HCT116 (cell line): ENCODE results near the gene TMPRSS3. TPM values are rescaled to one million over a fixed set of nuclear protein-coding genes. Genes with fewer than 3 reads are reported as not detected.

Source experiments
- ATAC-seq: fragments of 200-7000 bp; cut with Tn5 transposase; 2 replicates; pipeline ENCODE4 v1.9.1; 2020; ENCODE audit warnings: mild to moderate bottlenecking, moderate library complexity
- BruUV-seq: library from RNA; stranded (reverse); fragments of 400-500 nt; replicated peaks from 2 replicates; lab custom pipeline; 2021; lab: Mats Ljungman, UMichigan
- CTCF ChIA-PET: fragments of 300-600 bp; sonication (Branson Sonifier 250); formaldehyde crosslinking; loops from one replicate; lab custom pipeline; 2021; ENCODE audit warnings: antibody characterized with exemption; lab: Charles Lee
- POLR2A ChIA-PET: fragments of 300-600, 350-600 bp; sonication (Branson Sonifier 250); formaldehyde crosslinking; loops from one replicate; lab custom pipeline; 2021; ENCODE audit warnings: antibody characterized with exemption; lab: Charles Lee
- RAD21 ChIA-PET, 2 experiments: fragments of 300-600 bp; sonication (Branson Sonifier 250); formaldehyde crosslinking; loops; one replicate each; lab custom pipeline; 2023; ENCODE audit warnings: low total read pairs in 2 of 2; ENCODE audit not compliant: uncharacterized antibody in 2 of 2, unreplicated experiment in 2 of 2, low non-redundant PET in 1 of 2; lab: Charles Lee
- DNase-seq: peaks from one replicate; pipeline ENCODE4 v3.0.0-alpha.2; 2010; ENCODE audit warnings: low read depth, low spot score
- H2AFZ ChIP-seq: fragments of 200-600 bp; shearing (Covaris generic), sonication (generic); 2 replicates; pipeline ENCODE4 v1.6.1; 2017; ENCODE audit warnings: low read depth, mixed run types, mixed read lengths, antibody characterized with exemption, low read length; ENCODE audit not compliant: poor library complexity, severe bottlenecking
- H3K27ac ChIP-seq: 2 replicates; pipeline ENCODE4 v1.5.1; 2012; ENCODE audit warnings: low read depth, low read length
- H3K27me3 ChIP-seq: fragments of 200-600 bp; sonication (generic); 2 replicates; pipeline ENCODE4 v1.6.1; 2016; ENCODE audit warnings: mixed run types, low read length, mixed read lengths; ENCODE audit not compliant: insufficient read depth
- H3K36me3 ChIP-seq, 2 experiments: fragments of 200-500 bp in 1 of 2; fragments of 200-600 bp in 1 of 2; sonication (Bioruptor generic) in 1 of 2; sonication (generic) in 1 of 2; 2 replicates each; pipeline versions ENCODE4 v1.5.1 to v1.6.1; 2014 to 2016; ENCODE audit warnings: low read length in 2 of 2, inconsistent platforms in 1 of 2, mixed read lengths in 1 of 2, mixed run types in 1 of 2; ENCODE audit not compliant: insufficient read depth in 2 of 2, control insufficient read depth in 1 of 2
- H3K4me1 ChIP-seq, 2 experiments: fragments of 200-600 bp in 1 of 2; sonication (generic) in 1 of 2; 2 replicates each; pipeline versions ENCODE4 v1.5.1 to v1.6.1; 2012 to 2017; ENCODE audit warnings: low read length in 2 of 2, inconsistent platforms in 1 of 2, mild to moderate bottlenecking in 1 of 2, mixed read lengths in 1 of 2, mixed run types in 1 of 2, moderate library complexity in 1 of 2; ENCODE audit not compliant: insufficient read depth in 2 of 2, control insufficient read depth in 1 of 2
- H3K4me2 ChIP-seq: fragments of 200-600 bp; sonication (generic); 2 replicates; pipeline ENCODE4 v1.6.1; 2017; ENCODE audit warnings: mixed run types, low read length, mixed read lengths
- H3K4me3 ChIP-seq, 2 experiments: fragments of 200-600 bp in 1 of 2; sonication (generic) in 1 of 2; replicated peaks in 1 of 2; 2 replicates each; pipeline ENCODE4 v1.5.1; 2011 to 2016; ENCODE audit warnings: low read length in 2 of 2, control low read depth in 1 of 2, low read depth in 1 of 2, mild to moderate bottlenecking in 1 of 2, mixed read lengths in 1 of 2, mixed run types in 1 of 2
- H3K79me2 ChIP-seq: fragments of 200-600 bp; sonication (generic); 2 replicates; pipeline ENCODE4 v1.6.1; 2017; ENCODE audit warnings: mild to moderate bottlenecking, mixed run types, low read length, moderate library complexity, mixed read lengths; ENCODE audit not compliant: insufficient read depth
- H3K9ac ChIP-seq: fragments of 200-600 bp; sonication (generic); 2 replicates; pipeline ENCODE4 v1.6.1; 2016; ENCODE audit warnings: low read length, mixed read lengths
- H3K9me2 ChIP-seq: fragments of 200-600 bp; sonication (generic), shearing (Covaris generic); 2 replicates; pipeline ENCODE4 v1.6.1; 2017; ENCODE audit warnings: mixed run types, mild to moderate bottlenecking, moderate library complexity; ENCODE audit not compliant: insufficient read depth
- H3K9me3 ChIP-seq, 2 experiments: fragments of 200-500 bp in 1 of 2; fragments of 200-600 bp in 1 of 2; sonication (Bioruptor generic) in 1 of 2; sonication (generic) in 1 of 2; 2 replicates each; pipeline ENCODE4 v1.6.1; 2014 to 2017; ENCODE audit warnings: low read length in 2 of 2, mixed read lengths in 2 of 2, inconsistent platforms in 1 of 2, low read depth in 1 of 2, mild to moderate bottlenecking in 1 of 2, mixed run types in 1 of 2, moderate library complexity in 1 of 2; ENCODE audit not compliant: control insufficient read depth in 1 of 2, insufficient read depth in 1 of 2
- H4K20me1 ChIP-seq: fragments of 200-600 bp; sonication (generic), shearing (Covaris generic); 2 replicates; pipeline ENCODE4 v1.6.1; 2017; ENCODE audit warnings: mixed run types, mild to moderate bottlenecking, moderate library complexity; ENCODE audit not compliant: insufficient read depth
- ATF3 ChIP-seq: IDR thresholded peaks from 2 replicates; pipeline ENCODE4 v1.6.1; 2012
- CBX3 ChIP-seq: IDR thresholded peaks from 2 replicates; pipeline ENCODE4 v1.6.1; 2012; ENCODE audit warnings: low read depth
- CEBPB ChIP-seq: IDR thresholded peaks from 2 replicates; pipeline ENCODE4 v1.6.1; 2012; ENCODE audit warnings: low read depth
- CTCF ChIP-seq, 3 experiments: fragments of 200-600 bp in 1 of 3; sonication (generic) in 1 of 3; IDR thresholded peaks in 2 of 3; conservative IDR thresholded peaks in 1 of 3; 2 replicates each; pipeline ENCODE4 v1.5.1; 2012 to 2017; ENCODE audit warnings: low read depth in 2 of 3, low read length in 2 of 3, antibody characterized with exemption in 1 of 3, borderline replicate concordance in 1 of 3, control low read depth in 1 of 3, mild to moderate bottlenecking in 1 of 3, mixed read lengths in 1 of 3, mixed run types in 1 of 3, moderate library complexity in 1 of 3; ENCODE audit not compliant: insufficient read depth in 1 of 3
- EGR1 ChIP-seq: IDR thresholded peaks from 2 replicates; pipeline ENCODE4 v1.6.1; 2012; ENCODE audit warnings: low read depth
- FOSL1 ChIP-seq: IDR thresholded peaks from 2 replicates; pipeline ENCODE4 v1.6.1; 2012; ENCODE audit warnings: low read depth
- MAX ChIP-seq: IDR thresholded peaks from 2 replicates; pipeline ENCODE4 v1.6.1; 2012
- POLR2AphosphoS5 ChIP-seq: IDR thresholded peaks from 2 replicates; pipeline ENCODE4 v1.6.1; 2011; ENCODE audit warnings: mild to moderate bottlenecking, low read depth, low read length, moderate library complexity
- RAD21 ChIP-seq: IDR thresholded peaks from 2 replicates; pipeline ENCODE4 v1.6.1; 2012; ENCODE audit warnings: low read depth, mild to moderate bottlenecking
- REST ChIP-seq: IDR thresholded peaks from 2 replicates; pipeline ENCODE4 v1.6.1; 2012; ENCODE audit warnings: low read depth
- SP1 ChIP-seq: IDR thresholded peaks from 2 replicates; pipeline ENCODE4 v1.6.1; 2012; ENCODE audit warnings: low read depth
- SRF ChIP-seq: IDR thresholded peaks from 2 replicates; pipeline ENCODE4 v1.6.1; 2012; ENCODE audit warnings: low read depth
- ZBTB33 ChIP-seq: IDR thresholded peaks from 2 replicates; pipeline ENCODE4 v1.6.1; 2011; ENCODE audit warnings: mild to moderate bottlenecking, low read length, moderate library complexity; ENCODE audit not compliant: insufficient replicate concordance; ENCODE audit errors: extremely low read depth
- ZFX ChIP-seq: fragments of 450-650 bp; IDR thresholded peaks from 2 replicates; pipeline ENCODE4 v1.6.1; 2017
- intact Hi-C: fragments of 100-400 bp; cut with micrococcal nuclease; formaldehyde crosslinking; loops from 2 replicates; pipeline ENCODE4 v1.10.0; 2022
- total RNA-seq: library from RNA; stranded (reverse); gene quantifications from one replicate; pipeline ENCODE4 v1.2.1, GENCODE V29; 2021; ENCODE audit not compliant: unreplicated experiment

TMPRSS3 gene
- total RNA-seq, 1 experiment from 2014 or later, result not detected

- RAD21 ChIA-PET, result no interaction called here
- ATAC-seq, result no peak
- BruUV-seq, result no TSS peak
- no peaks in the 10 kb centered on the region for H3K79me2 ChIP-seq
- TF ChIP-seq EGR1 (no peak), CTCF (IDR thresholded peaks at IDR 0.05 in 2 of 3, conservative IDR thresholded peaks at IDR 0.05 in 1 of 3; ENCODE audit: borderline replicate concordance in 1 of 3, insufficient read depth in 1 of 3, low read depth in 2 of 3, low read length in 2 of 3) (no peak), CBX3 (no peak), ZFX (no peak), FOSL1 (no peak), REST (no peak), ATF3 (no peak), POLR2AphosphoS5 (no peak), MAX (no peak), SRF (no peak), CEBPB (no peak), RAD21 (no peak), SP1 (no peak), ZBTB33 (no peak)
- TF ChIP-seq, all 23 proteins: peak for 0
- Histone ChIP-seq H3K4me1 (peaks cover 0 to 10% of the 10 kb centered on the region in 2 experiments; a peak in 3 of 4 replicates), H3K27me3 (no peaks in the 10 kb centered on the region), H3K9ac (no peak overlapping the region), H3K9me3 (no peaks in the 10 kb centered on the region), H3K27ac (no peak overlapping the region), H4K20me1 (no peaks in the 10 kb centered on the region), H3K4me3 (no peak overlapping the region), H3K4me2 (no peak overlapping the region), H2AFZ (no peak overlapping the region), H3K36me3 (no peaks in the 10 kb centered on the region), H3K9me2 (no peaks in the 10 kb centered on the region)
- intact Hi-C loops, result no loop called here
- no peak for DNase-seq
- ChIA-PET POLR2A (no interaction called here), CTCF (interaction anchor here (1.1 kb wide), 1 partner anchor 82 kb away, joined by 4 read pairs; no protein-coding TSS in a partner anchor)
These were observed 55.4 kb downstream of the TMPRSS3 start for GRCh38 chr21:42340187-42341050.
